ENCODE data around the gene ZFP3. TPM values are rescaled to one million over a fixed set of nuclear protein-coding genes. Genes with fewer than 3 reads are reported as not detected.

The ZFP3 gene
- total and polyA plus RNA-seq, 2 of the 4 experiments (the other 2 are of a cell fraction): 0.54 to 0.75 TPM

GRCh38 chr17:5065227-5065744 lies 13.0 kb upstream of the ZFP3 start:
- H3K27me3 ChIP-seq (ENCODE audit: control insufficient read depth, insufficient read depth, low read length): peaks cover 7% of the 10 kb centered on the region; the same call in 1 of the 2 replicates
- no peak overlapping the region for H3K18ac ChIP-seq (ENCODE audit: low read depth, low read length)
- H2AFZ ChIP-seq (replicated peaks; ENCODE audit: low read length, poor library complexity): no peak overlapping the region
- H3K4me3 ChIP-seq (ENCODE audit: insufficient read depth, low read depth, low read length): no peak overlapping the region
- no peaks in the 10 kb centered on the region for H3K9me3 ChIP-seq (ENCODE audit: control insufficient read depth, insufficient read depth, low read length)
- no peak overlapping the region for H3K9ac ChIP-seq (ENCODE audit: low read depth, low read length)
- no peak overlapping the region for H3K23ac ChIP-seq (ENCODE audit: low read depth, low read length)
- WGBS, 2 experiments (ENCODE audit: extremely low coverage in 2 of 2, insufficient read length in 1 of 2): no CpG with 5 or more reads among the region's 1 CpG
- H3K27ac ChIP-seq (ENCODE audit: insufficient read depth, low read length): no peak overlapping the region
- H3K4ac ChIP-seq (ENCODE audit: low read depth, low read length): no peak overlapping the region
- no peak overlapping the region for H2AK5ac ChIP-seq (ENCODE audit: low read depth, low read length)
- dilution Hi-C loops (cut with HindIII; ENCODE audit: low sequenced_read_pairs, unreplicated experiment): no loop called here
- BruUV-seq (replicated peaks): no TSS peak
- in situ Hi-C loops (cut with MboI; ENCODE audit: low sequenced_read_pairs): no loop called here
- ChIA-PET CTCF (no interaction called here), POLR2A (ENCODE audit: unreplicated experiment) (no interaction called here)
- H4K20me1 ChIP-seq (ENCODE audit: insufficient read depth, low read length): no peaks in the 10 kb centered on the region
- no peak overlapping the region for H2BK120ac ChIP-seq (ENCODE audit: low read depth, low read length)
- no peaks in the 10 kb centered on the region for H3K9me1 ChIP-seq (ENCODE audit: insufficient read depth, low read length)
- H4K91ac ChIP-seq (ENCODE audit: insufficient read depth, low read depth, low read length): no peak overlapping the region
- no peaks in the 10 kb centered on the region for H3K4me1 ChIP-seq (ENCODE audit: control insufficient read depth, insufficient read depth, low read length)
- no peak overlapping the region for H2AK9ac ChIP-seq (replicated peaks; ENCODE audit: low read depth, low read length, poor library complexity)
- no peak for TF ChIP-seq FOS (IDR thresholded peaks at IDR 0.05; ENCODE audit: low read depth, low read length)
- TF ChIP-seq MAFK (IDR thresholded peaks at IDR 0.05; ENCODE audit: low read depth, low read length): peak; percentile 44
- TF ChIP-seq, protein P1, sequence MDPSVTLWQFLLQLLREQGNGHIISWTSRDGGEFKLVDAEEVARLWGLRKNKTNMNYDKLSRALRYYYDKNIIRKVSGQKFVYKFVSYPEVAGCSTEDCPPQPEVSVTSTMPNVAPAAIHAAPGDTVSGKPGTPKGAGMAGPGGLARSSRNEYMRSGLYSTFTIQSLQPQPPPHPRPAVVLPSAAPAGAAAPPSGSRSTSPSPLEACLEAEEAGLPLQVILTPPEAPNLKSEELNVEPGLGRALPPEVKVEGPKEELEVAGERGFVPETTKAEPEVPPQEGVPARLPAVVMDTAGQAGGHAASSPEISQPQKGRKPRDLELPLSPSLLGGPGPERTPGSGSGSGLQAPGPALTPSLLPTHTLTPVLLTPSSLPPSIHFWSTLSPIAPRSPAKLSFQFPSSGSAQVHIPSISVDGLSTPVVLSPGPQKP (IDR thresholded peaks at IDR 0.05; ENCODE audit: borderline replicate concordance, low read depth, low read length): no peak
- no peak for TF ChIP-seq CEBPB (IDR thresholded peaks at IDR 0.05; ENCODE audit: low read depth, low read length)
- TF ChIP-seq SMC3 (IDR thresholded peaks at IDR 0.05; ENCODE audit: low read depth, low read length): no peak
- TF ChIP-seq CHD1 (IDR thresholded peaks at IDR 0.05; ENCODE audit: low read depth, low read length): no peak
- TF ChIP-seq BHLHE40 (IDR thresholded peaks at IDR 0.05; ENCODE audit: low read depth, low read length): no peak
- TF ChIP-seq MXI1 (IDR thresholded peaks at IDR 0.05; ENCODE audit: borderline replicate concordance, low read depth, low read length): no peak
- ATAC-seq (ENCODE audit: low read depth) (no peak), DNase-seq (no peak)
- no peaks in the 10 kb centered on the region for H3K79me1 ChIP-seq (ENCODE audit: low read depth in 1 of 2, low read length in 2 of 2)
- H3K14ac ChIP-seq (replicated peaks; ENCODE audit: low read depth, low read length): no peak overlapping the region
- H4K8ac ChIP-seq (ENCODE audit: low read depth in 2 of 2, low read length in 2 of 2): no peak overlapping the region
- no peaks in the 10 kb centered on the region for H3K36me3 ChIP-seq (ENCODE audit: control insufficient read depth, insufficient read depth, low read length)
- H2BK15ac ChIP-seq (ENCODE audit: low read depth, low read length): no peak overlapping the region
- H2BK5ac ChIP-seq (ENCODE audit: low read depth, low read length, poor library complexity, severe bottlenecking): no peak overlapping the region
- intact Hi-C loops (cut with micrococcal nuclease): no loop called here
- no peak overlapping the region for H3K56ac ChIP-seq (ENCODE audit: extremely low read depth, insufficient read depth, low read length)
- no peak overlapping the region for H2BK20ac ChIP-seq (ENCODE audit: low read depth, low read length)
- H3K4me2 ChIP-seq (ENCODE audit: low read depth, low read length): no peak overlapping the region
- H4K5ac ChIP-seq (ENCODE audit: low read depth, low read length): no peak overlapping the region
